GM12878 (cell line): ENCODE measurements around the gene LILRB5.

Source experiments
- BMI1 ChIP-seq: fragments of 450-650 bp; IDR thresholded peaks from 2 replicates; pipeline ENCODE4 v1.6.1; 2016; ENCODE audit warnings: mild to moderate bottlenecking, moderate library complexity, borderline replicate concordance
- EZH2 ChIP-seq: IDR thresholded peaks from 2 replicates; pipeline ENCODE4 v1.6.1; 2012; ENCODE audit warnings: low read depth, mild to moderate bottlenecking, control low read depth, inconsistent platforms, low read length, borderline replicate concordance; ENCODE audit not compliant: control insufficient read depth
- HCFC1 ChIP-seq: fragments of 150-350 bp; IDR thresholded peaks from 2 replicates; pipeline ENCODE4 v1.6.1; 2014; ENCODE audit warnings: low read length
- MXI1 ChIP-seq: fragments of 150-350 bp; IDR thresholded peaks from 2 replicates; pipeline ENCODE4 v1.6.1; 2011; ENCODE audit warnings: low read depth, mild to moderate bottlenecking, inconsistent platforms, low read length, improper control_type of control experiment
- POLR2A ChIP-seq: IDR thresholded peaks from 2 replicates; pipeline ENCODE4 v1.6.1; 2011; ENCODE audit warnings: low read depth, mild to moderate bottlenecking, low read length
- SMAD1 ChIP-seq: fragments of 450-650 bp; IDR thresholded peaks from 2 replicates; pipeline ENCODE4 v1.6.1; 2018; ENCODE audit warnings: mild to moderate bottlenecking, low read depth; ENCODE audit not compliant: partially characterized antibody
- TF ChIP-seq, protein P1 (sequence below): IDR thresholded peaks from 2 replicates; pipeline ENCODE4 v1.6.1; 2011; ENCODE audit warnings: mild to moderate bottlenecking, low read depth, low read length, moderate library complexity; ENCODE audit not compliant: insufficient replicate concordance
- TF ChIP-seq, protein P2 (sequence below), 3 experiments: IDR thresholded peaks in 2 of 3; conservative IDR thresholded peaks in 1 of 3; 2 replicates each; pipeline ENCODE4 v1.5.1; 2011; ENCODE audit warnings: low read depth in 3 of 3, low read length in 3 of 3, mild to moderate bottlenecking in 3 of 3, control low read depth in 2 of 3, moderate library complexity in 2 of 3, inconsistent platforms in 1 of 3, mixed read lengths in 1 of 3; ENCODE audit not compliant: control insufficient read depth in 2 of 3, insufficient read depth in 1 of 3; ENCODE audit errors: extremely low read depth in 1 of 3

DNA sequence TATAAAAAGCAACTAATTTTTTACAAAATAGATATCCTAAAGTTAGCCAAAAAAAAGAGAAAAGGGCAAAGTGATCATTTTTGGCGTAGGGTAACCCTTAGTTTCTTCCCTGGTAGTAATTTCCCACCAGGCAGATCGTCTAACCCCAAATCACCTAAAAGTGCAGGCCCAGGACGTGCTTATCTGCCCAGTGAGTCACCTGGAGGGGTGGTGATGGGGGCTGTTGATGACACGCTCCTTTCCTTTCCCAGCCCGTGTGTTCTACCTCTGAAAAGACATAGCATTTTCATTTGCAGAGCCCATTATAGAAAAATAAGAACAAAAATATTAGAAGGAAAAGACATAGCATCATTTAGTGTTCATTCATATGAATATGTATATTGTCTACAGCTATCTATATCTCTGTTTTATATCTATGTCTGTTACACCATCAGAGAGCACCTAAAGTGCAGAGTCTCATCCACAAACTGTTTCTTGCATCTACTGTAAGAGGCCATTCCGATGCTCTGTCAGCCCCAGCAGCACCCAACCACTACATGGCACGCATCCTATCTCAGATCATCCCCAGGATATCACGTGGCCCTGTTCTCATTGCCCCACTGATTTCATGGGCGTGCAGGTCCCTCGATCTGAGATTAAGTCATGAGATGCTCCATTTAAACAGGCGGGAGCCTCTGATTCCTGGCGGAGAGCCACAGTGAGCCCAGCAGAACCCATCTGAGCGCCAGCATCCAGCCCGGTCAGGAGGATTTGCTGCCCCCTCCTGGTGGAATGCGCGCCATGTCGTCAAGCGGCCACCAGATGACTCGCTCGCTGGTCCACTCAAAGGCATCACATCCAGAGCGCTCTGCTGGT lies 25.8 kb downstream of the LILRB5 start:
- no peak for TF ChIP-seq POLR2A
- TF ChIP-seq BMI1: no peak
- no peak for TF ChIP-seq EZH2
- TF ChIP-seq, protein P1, sequence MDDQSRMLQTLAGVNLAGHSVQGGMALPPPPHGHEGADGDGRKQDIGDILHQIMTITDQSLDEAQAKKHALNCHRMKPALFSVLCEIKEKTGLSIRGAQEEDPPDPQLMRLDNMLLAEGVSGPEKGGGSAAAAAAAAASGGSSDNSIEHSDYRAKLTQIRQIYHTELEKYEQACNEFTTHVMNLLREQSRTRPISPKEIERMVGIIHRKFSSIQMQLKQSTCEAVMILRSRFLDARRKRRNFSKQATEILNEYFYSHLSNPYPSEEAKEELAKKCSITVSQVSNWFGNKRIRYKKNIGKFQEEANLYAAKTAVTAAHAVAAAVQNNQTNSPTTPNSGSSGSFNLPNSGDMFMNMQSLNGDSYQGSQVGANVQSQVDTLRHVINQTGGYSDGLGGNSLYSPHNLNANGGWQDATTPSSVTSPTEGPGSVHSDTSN: no peak
- no peak for TF ChIP-seq SMAD1
- no peak for TF ChIP-seq MXI1
- no peak for TF ChIP-seq HCFC1
- TF ChIP-seq, protein P2, sequence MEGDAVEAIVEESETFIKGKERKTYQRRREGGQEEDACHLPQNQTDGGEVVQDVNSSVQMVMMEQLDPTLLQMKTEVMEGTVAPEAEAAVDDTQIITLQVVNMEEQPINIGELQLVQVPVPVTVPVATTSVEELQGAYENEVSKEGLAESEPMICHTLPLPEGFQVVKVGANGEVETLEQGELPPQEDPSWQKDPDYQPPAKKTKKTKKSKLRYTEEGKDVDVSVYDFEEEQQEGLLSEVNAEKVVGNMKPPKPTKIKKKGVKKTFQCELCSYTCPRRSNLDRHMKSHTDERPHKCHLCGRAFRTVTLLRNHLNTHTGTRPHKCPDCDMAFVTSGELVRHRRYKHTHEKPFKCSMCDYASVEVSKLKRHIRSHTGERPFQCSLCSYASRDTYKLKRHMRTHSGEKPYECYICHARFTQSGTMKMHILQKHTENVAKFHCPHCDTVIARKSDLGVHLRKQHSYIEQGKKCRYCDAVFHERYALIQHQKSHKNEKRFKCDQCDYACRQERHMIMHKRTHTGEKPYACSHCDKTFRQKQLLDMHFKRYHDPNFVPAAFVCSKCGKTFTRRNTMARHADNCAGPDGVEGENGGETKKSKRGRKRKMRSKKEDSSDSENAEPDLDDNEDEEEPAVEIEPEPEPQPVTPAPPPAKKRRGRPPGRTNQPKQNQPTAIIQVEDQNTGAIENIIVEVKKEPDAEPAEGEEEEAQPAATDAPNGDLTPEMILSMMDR (IDR thresholded peaks at IDR 0.05 in 2 of 3, conservative IDR thresholded peaks at IDR 0.05 in 1 of 3; ENCODE audit: control insufficient read depth in 2 of 3, extremely low read depth in 1 of 3, insufficient read depth in 1 of 3, low read depth in 3 of 3, low read length in 3 of 3): peak; percentile 99; a peak in 5 of 6 replicates
